Measurements from ENCODE around the gene SLC7A6OS.

Gene SLC7A6OS

DNA sequence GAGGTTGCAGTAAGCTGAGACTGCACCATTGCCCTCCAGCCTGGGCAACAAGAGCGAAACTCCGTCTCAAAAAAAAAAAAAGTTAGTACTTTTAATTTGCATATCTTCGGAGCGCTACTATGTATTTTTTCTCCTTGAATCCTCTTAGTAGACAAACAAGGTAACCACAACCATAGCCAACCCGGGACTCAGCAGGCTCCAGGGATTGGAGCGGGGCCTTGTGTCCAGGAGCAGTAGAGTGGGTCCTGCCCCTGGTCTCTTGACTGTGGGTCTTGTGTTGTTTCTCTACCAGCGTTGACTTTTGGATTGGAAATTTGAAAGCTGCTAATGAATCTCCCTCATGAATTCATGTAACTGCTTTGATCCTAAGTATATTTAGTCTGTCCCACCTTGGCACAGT, 32.4 kb upstream of the SLC7A6OS start:
- no peak for DNase-seq

DNA sequence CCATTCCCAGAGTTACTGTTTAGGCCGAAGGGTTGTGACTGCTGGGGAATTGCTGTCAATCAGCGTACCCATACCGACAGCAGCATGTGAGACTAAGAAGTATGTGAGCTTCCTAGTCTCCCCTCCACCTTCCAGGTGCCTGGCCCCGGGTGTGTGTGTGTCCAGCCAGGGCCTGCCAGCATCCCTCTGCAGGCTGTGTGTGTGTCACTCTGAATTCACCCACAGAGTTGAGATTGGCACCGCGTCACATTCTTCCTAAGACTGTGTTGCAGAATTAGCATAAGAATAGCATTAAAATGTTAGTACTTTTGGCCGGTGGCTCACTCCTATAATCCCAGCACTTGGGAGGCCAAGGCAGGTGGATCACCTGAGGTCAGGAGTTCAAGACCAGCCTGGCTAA, 31.9 kb upstream of the SLC7A6OS start:
- DNase-seq = no peak

- DNase-seq = no peak
These were observed 28.5 kb upstream of the SLC7A6OS start for GRCh38 chr16:68339214-68339613.

DNA sequence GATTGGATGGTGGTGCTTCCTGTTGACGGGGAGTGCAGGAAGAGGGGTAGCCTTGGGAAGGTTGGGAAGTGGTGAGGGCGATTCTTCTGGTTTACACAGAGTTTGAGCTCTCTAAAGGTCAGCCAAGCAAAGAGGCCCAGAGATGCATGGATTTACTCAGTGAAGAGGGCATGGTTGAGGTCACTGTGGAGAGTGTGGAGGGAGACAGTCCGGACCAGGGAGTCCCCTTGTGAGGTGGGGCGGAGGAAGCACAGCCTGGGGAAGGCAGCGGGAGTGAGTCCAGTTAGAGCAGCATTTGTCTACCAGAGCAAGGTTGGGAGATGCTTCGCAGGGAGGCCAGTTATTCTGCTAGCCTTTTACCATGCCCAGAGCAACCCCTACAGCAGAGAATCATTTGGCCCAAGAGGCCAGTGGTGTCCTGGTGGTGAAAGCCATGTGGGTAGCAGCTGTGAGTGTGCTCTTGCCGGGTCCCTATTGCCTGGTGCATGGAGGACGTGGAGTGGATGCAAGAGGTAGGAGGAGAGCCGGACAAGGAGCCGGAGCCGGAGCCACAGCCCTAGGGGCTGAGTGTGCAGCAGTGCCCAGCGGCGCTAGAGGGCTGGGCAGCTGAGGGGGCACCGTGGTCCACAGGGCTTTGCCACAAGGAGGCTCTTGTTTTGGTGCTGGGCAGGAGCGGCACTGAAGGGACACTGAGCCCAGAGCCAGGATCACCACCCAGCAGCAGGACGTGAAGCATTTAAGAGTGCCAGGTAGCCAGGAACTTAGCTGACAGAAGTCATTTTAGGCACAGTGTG, 27.8 kb upstream of the SLC7A6OS start:
- no peak for DNase-seq

DNA sequence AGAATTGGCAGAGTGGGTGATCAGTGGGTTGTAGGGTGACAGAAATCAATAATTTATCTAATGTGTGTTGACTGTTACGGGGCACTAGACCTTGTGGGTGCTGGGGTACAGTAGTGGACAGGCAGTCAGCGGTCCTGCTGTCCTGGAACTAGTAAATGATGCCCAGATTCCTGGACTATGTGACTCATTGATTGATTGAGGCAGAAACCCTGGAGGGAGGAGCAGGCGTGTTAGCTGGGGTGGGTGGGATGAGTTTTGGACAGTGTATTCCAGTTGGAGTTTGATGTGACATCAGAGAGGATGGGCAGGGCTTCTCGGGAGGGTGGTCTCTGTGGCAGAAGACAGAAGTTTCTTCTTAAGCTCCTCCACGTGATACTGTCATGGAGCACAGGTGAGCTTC, 24.4 kb upstream of the SLC7A6OS start:
- no peak for DNase-seq

DNA sequence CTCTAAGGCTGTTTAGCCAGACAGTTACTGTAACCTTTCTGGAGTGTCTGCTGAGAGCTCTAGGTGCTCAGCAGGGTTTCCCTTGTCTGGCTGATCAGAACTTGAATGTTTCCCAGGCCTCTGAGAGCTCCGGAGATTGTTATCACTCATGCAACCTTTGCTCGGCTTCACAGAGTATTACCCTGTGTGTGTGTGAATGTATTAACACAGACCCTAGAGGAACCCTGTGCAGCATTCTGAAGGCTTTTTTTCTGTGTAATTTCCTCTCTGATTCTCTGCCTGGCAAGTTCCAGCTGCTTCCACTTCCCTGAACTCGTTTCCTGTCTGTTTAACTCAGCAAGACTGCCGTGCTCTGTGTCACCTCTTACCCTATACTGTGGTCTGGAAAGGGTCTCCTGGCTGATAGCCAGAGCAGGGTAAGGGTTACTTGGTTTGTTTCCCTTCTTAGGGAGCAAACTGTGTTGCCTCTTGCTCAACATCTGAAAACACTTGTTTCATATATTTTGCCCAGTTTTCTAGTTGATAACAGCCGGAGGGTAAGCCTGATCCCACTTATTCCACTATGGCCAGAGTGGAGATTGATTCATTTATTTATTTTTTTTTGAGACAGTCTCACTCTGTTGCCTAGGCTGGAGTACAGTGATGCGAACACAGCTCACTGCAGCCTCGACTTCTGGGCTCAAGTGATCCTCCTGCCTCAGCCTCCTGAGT, 21.8 kb upstream of the SLC7A6OS start:
- no peak for DNase-seq

- no peak for DNase-seq
These were observed 21.2 kb upstream of the SLC7A6OS start for GRCh38 chr16:68331879-68332410.

DNA sequence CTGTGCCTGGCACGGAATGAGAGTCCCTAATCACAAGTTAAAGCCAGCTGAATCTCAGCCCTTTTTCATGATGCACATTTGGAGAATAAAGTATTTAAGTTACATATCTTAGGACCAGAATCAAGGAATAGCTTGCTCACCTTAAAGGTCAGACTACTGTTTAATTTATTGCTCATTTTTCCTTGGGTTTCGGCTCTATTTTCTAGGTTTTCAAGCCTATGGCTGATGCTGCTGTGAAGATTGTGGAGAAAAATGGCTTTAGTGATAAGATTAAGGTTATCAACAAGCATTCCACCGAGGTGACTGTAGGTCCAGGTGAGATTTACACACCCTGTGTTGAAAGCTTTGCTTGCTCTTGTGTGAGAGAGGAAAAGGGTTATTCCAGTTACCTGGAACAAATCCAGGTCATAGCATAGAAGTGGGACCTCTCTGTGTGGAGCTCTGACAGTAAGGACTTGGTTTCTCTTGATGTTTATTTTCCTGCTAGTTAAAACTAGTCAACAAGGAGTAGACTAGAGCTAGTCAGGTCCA, 18.2 kb upstream of the SLC7A6OS start:
- no peak for DNase-seq

DNA sequence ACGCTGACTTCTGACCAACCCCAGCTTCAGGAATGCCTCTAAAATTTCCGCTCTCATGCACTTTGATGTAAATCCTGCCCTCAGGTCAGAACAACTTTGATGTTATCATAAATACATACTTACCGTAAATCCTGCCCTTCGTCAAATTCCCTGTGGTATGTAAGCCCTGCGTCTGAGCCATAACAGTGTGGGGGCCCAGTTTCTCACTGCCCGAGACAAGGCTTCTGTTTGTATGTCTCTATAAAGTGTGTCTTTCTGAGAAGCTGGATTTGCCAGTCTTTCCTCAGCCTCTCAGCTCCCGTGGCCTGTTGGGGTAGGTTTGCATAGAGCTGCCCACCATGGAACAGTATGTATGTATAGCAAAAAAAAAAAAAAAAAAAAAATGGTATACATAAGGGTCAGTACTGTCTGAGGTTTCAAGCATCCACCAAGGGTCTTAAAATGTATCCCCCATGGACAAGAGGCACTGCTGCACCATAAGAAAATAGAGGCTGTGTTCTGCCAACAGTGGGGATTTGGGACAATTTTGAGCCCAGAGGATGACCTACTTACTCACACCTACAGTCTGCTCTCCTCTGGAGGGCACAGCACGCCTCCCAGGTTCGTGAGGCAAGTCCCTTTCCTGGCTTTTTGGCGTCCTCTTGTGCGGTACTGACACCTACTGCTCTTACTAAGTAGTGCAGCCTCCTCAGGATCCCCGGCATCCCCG, 17.6 kb upstream of the SLC7A6OS start:
- DNase-seq = no peak

GRCh38 chr16:68324780-68325357, 14.1 kb upstream of the SLC7A6OS start:
- DNase-seq = no peak

DNA sequence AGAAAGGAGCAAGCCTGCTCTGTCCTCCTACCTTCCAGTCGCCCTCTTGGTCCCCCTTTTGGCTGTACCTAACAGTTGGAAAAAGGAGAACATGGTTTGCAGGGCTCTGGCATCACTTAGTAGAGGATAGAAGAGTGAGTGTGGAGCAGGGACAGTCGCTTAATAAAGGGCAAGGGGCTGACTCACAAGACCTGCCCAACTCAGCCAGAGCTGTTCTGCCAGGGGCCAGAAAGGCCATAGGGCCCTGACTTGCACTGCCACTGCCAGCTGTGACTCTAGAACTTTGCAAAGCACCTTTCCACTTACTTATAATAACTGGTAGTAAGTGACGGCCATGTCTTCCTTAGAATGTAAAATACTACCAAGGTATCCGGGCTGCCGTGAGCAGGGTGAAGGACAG, 13.6 kb upstream of the SLC7A6OS start:
- DNase-seq = no peak

DNA sequence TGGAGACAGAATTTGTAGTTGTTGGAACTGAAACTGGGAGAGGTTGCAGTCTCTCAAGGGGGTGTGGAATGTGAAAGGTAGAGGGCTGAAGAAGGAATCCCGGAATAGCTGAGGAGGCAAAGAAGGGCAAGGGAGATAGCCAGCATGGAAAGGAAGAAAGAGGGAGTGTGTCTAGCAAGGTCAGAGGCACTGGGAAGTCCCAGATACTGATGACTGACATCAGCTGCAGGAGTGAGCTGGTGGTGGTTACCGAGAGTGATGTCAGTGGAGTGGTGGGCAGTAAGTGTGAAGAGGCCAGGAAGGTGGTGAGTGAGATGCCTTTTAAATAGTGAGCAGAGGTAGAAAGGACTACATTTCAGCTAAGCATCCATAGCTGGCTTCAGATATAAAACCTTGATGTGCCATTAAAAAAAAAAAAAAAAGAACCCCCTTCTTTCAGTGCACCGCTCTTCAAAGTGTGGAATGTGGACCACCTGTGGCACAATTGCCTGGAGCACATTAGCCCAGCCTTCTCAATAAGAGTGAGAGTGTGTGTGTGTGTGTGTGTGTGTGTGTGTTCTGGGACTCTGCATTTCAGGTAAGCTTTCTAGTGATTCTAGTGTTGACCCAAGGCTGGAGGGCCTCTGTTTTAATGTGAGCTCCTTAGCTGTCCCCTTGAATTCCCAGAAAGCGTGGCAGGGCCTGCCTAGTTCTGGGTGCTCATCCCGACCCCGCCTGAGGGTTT, 8.6 kb upstream of the SLC7A6OS start:
- no peak for DNase-seq

GRCh38 chr16:68313116-68313515, 2.4 kb upstream of the SLC7A6OS start:
- no peak for DNase-seq

- DNase-seq = no peak
These were observed 341 bp downstream of the SLC7A6OS start for GRCh38 chr16:68310437-68310773.

- DNase-seq = no peak
These were observed 947 bp downstream of the SLC7A6OS start for GRCh38 chr16:68309799-68310198.

- no peak for DNase-seq
These were observed 4.1 kb downstream of the SLC7A6OS start for GRCh38 chr16:68306633-68307032.

DNA sequence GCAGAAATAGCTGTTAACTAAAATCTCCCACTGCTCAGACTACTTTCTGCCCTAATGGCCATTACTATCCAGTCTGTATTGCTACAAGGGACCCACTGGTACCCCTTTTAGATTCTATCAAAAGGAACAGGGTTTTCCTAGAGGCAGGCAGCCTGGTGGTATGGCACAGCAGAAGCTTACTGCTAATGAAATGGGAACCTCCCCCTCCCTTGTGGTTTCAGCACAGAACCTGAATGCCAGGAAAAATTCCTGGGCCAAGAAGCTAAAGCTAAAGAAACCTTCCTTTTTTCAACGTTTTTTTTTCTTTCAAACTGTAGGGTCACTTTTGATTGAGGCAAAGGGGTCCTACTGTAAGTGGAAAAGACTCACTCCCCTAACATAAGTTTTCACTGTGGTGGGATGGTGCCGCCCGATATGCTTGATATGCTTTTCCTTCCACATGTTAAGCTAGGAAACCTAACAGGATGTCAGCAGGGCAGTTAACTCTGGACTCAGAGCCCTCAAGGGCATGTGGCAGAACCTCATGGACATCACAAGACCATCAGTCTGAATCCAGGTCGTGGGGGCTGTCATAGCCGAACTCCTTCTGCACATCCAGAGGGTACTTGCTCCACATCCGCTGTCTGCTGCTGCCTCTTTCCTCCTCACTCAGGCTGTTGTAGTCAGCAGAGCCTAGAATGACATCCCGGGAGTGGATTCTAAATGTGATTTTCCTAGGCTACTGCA, 9.8 kb downstream of the SLC7A6OS start:
- DNase-seq = no peak

DNA sequence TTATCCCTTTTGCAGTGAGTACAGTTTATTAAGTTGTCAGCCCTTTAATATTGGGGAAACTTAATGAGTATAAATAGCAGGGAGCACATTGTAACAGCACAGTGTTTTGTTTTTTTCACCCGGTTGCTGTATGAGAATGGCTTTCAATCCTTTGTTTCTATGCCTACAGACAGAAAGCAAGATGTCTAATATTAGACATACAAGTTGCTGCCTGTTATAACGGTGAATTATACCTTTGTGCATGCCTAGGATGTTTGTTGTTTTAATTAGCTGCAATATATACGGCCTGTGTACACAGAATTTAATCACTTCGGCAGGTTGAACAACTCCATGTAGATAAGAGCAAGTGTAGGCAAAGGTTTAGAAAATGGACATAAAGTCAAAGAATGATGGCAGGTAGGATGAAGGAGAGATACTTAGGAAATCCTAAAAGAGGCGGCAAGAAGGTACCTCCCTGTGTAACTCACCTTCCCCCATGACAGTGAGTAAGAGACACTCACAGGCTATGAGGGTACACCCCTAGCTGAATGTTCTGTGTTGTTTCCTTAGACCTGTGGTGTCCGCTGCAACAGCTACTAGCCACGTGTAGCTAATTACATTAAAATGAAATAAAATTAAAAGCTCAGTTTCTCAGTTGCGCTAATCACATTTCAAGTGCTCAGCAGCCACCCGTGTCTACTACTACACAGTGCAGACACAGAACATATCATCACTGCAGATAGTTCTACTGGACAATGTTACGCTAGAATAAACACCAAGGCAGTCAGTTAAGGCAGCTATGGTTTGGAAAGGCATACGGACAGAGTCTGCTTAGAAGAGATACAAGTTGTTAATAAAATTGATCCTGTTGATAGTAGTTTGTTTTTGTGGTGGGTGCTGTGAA, 10.9 kb downstream of the SLC7A6OS start:
- no peak for DNase-seq

- no peak for DNase-seq
These were observed 11.7 kb downstream of the SLC7A6OS start for GRCh38 chr16:68298907-68299561.

GRCh38 chr16:68298312-68298711, 12.4 kb downstream of the SLC7A6OS start:
- no peak for DNase-seq

Measured in cortex of kidney (tissue), 1 donor.